Esophagus (tissue), 2 donors: ENCODE measurements around the gene NHERF1. TPM values are rescaled to one million over a fixed set of nuclear protein-coding genes. Genes with fewer than 3 reads are reported as not detected.

Experiments used
- H3K27ac ChIP-seq, 2 donors: one replicate each; pipeline ENCODE4 v1.5.1; 2013; ENCODE audit warnings: low read depth in 2 of 2, mild to moderate bottlenecking in 2 of 2, inconsistent platforms in 1 of 2, low read length in 1 of 2, moderate library complexity in 1 of 2
- H3K27me3 ChIP-seq, 2 donors: one replicate each; pipeline ENCODE4 v1.6.1; 2013; ENCODE audit warnings: low read length in 2 of 2, control low read depth in 1 of 2, mild to moderate bottlenecking in 1 of 2; ENCODE audit not compliant: insufficient read depth in 2 of 2, control insufficient read depth in 1 of 2
- H3K36me3 ChIP-seq, 2 donors: one replicate each; pipeline ENCODE4 v1.6.1; 2013; ENCODE audit warnings: low read length in 1 of 2; ENCODE audit not compliant: control insufficient read depth in 2 of 2, insufficient read depth in 2 of 2
- H3K4me1 ChIP-seq, 2 donors: one replicate each; pipeline ENCODE4 v1.6.1; 2013; ENCODE audit warnings: low read length in 1 of 2; ENCODE audit not compliant: control insufficient read depth in 2 of 2, insufficient read depth in 2 of 2
- H3K4me3 ChIP-seq, 2 donors: one replicate each; pipeline ENCODE4 v1.5.1; 2013; ENCODE audit warnings: low read length in 2 of 2, mild to moderate bottlenecking in 2 of 2, low read depth in 1 of 2, moderate library complexity in 1 of 2
- H3K9me3 ChIP-seq, 2 donors: one replicate each; pipeline ENCODE4 v1.6.1; 2013; ENCODE audit warnings: mild to moderate bottlenecking in 2 of 2, low read depth in 1 of 2, low read length in 1 of 2, moderate library complexity in 1 of 2; ENCODE audit not compliant: control insufficient read depth in 2 of 2, insufficient read depth in 1 of 2
- WGBS, 2 donors: extraction: QIAGEN DNeasy Blood & Tissue Kit; methylation state at CpG; one replicate each; pipeline ENCODE4 v1.1.7; 2013; 5-methylcytosine and 5-hydroxymethylcytosine counted together
- polyA plus RNA-seq, 2 donors: library from polyadenylated mRNA; stranded (reverse); fragments of 200-250 nt; gene quantifications; one replicate each; pipeline ENCODE4 v1.2.3, GENCODE V29; 2013
- donor health status: healthy with polysubstance abuse.
- donor health status: Bipolar disorder and iron deficiency.

The NHERF1 gene
- polyA plus RNA-seq, 2 donors: 108 to 224 TPM

- WGBS, 2 donors: 68 to 71% methylated on average over 16 of the region's 16 CpGs
- H3K36me3 ChIP-seq: no peaks in the 10 kb centered on the region
- H3K9me3 ChIP-seq: no peaks in the 10 kb centered on the region
- H3K4me3 ChIP-seq: no peak overlapping the region
- H3K4me1 ChIP-seq: peaks cover 0 to 4% of the 10 kb centered on the region in 2 donors
- no peak overlapping the region for H3K27ac ChIP-seq
- H3K27me3 ChIP-seq: no peaks in the 10 kb centered on the region
These were observed 17.7 kb upstream of the NHERF1 start for GRCh38 chr17:74730491-74731346.

- no peak overlapping the region for H3K4me3 ChIP-seq
- peaks cover 0 to 4% of the 10 kb centered on the region in 2 donors for H3K4me1 ChIP-seq
- H3K27ac ChIP-seq: no peak overlapping the region
- H3K9me3 ChIP-seq: no peaks in the 10 kb centered on the region
- WGBS, 2 donors: 67 to 81% methylated on average over 4 of the region's 4 CpGs
- no peaks in the 10 kb centered on the region for H3K36me3 ChIP-seq
- no peaks in the 10 kb centered on the region for H3K27me3 ChIP-seq
These were observed 17.2 kb upstream of the NHERF1 start for GRCh38 chr17:74731347-74731605.

GRCh38 chr17:74732042-74732867 lies 16.2 kb upstream of the NHERF1 start:
- Histone ChIP-seq H3K9me3 (no peaks in the 10 kb centered on the region), H3K4me3 (no peak overlapping the region), H3K27me3 (no peaks in the 10 kb centered on the region), H3K27ac (no peak overlapping the region), H3K4me1 (peaks cover 0 to 6% of the 10 kb centered on the region in 2 donors), H3K36me3 (no peaks in the 10 kb centered on the region)
- WGBS, 2 donors: 75 to 78% methylated on average over 12 of the region's 12 CpGs

GRCh38 chr17:74733365-74734122 lies 14.9 kb upstream of the NHERF1 start:
- H3K9me3 ChIP-seq: no peaks in the 10 kb centered on the region
- H3K4me1 ChIP-seq: peaks cover 0 to 12% of the 10 kb centered on the region in 2 donors
- 64% methylated on average over 8 to 9 of the region's 9 CpGs for WGBS, 2 donors
- no peak overlapping the region for H3K4me3 ChIP-seq
- no peak overlapping the region for H3K27ac ChIP-seq
- H3K36me3 ChIP-seq: no peaks in the 10 kb centered on the region
- no peaks in the 10 kb centered on the region for H3K27me3 ChIP-seq

- Histone ChIP-seq H3K4me1 (peaks cover 0 to 13% of the 10 kb centered on the region in 2 donors), H3K27ac (no peak overlapping the region), H3K9me3 (no peaks in the 10 kb centered on the region), H3K4me3 (no peak overlapping the region), H3K27me3 (no peaks in the 10 kb centered on the region), H3K36me3 (no peaks in the 10 kb centered on the region)
- 87 to 96% methylated on average over 3 of the region's 3 CpGs for WGBS, 2 donors
These were observed 14.2 kb upstream of the NHERF1 start for GRCh38 chr17:74734256-74734655.

GRCh38 chr17:74736513-74737298 lies 11.7 kb upstream of the NHERF1 start, which contains the start of gene RAB37:
Gene RAB37, plus strand, starts transcription at chr17:74737256. Its CDS starts 17 bp downstream, at chr17:74737273.
- Histone ChIP-seq H3K27ac (no peak within 1 kb of the TSS), H3K27me3 (no peaks in the 10 kb centered on the region), H3K36me3 (no peaks in the 10 kb centered on the region), H3K4me3 (peak within 1 kb of the TSS; percentile 11 to 20), H3K9me3 (no peaks in the 10 kb centered on the region), H3K4me1 (peaks cover 0 to 9% of the 10 kb centered on the region in 2 donors)
- 1 to 3% methylated on average over 54 to 67 of the region's 67 CpGs for WGBS, 2 donors

GRCh38 chr17:74737299-74738050 lies 11.0 kb upstream of the NHERF1 start:
- peak overlapping the region; percentile 11 to 20 for H3K4me3 ChIP-seq
- no peak overlapping the region for H3K27ac ChIP-seq
- H3K36me3 ChIP-seq: no peaks in the 10 kb centered on the region
- 3 to 5% methylated on average over 34 to 38 of the region's 38 CpGs for WGBS, 2 donors
- no peaks in the 10 kb centered on the region for H3K9me3 ChIP-seq
- H3K4me1 ChIP-seq: peaks cover 0 to 9% of the 10 kb centered on the region in 2 donors
- no peaks in the 10 kb centered on the region for H3K27me3 ChIP-seq

GRCh38 chr17:74738051-74738996 lies 10.1 kb upstream of the NHERF1 start:
- Histone ChIP-seq H3K36me3 (no peaks in the 10 kb centered on the region), H3K27ac (no peak overlapping the region), H3K27me3 (no peaks in the 10 kb centered on the region), H3K4me1 (peaks cover 3 to 9% of the 10 kb centered on the region in 2 donors), H3K9me3 (no peaks in the 10 kb centered on the region), H3K4me3 (peak overlapping the region in 1 of 2 donors; percentile 11)
- 27 to 30% methylated on average over 16 of the region's 16 CpGs for WGBS, 2 donors
